Tongue (tissue), 2 donors: ENCODE measurements around the gene DKK2. TPM values are rescaled to one million over a fixed set of nuclear protein-coding genes. Genes with fewer than 3 reads are reported as not detected.
"Not testable (repeated sequence)": the region's sequence is repeated elsewhere in the genome, so short reads cannot be mapped to it uniquely, and the experiment has no call there.

Experiments
- DNase-seq: peaks from one replicate; pipeline ENCODE4 v3.0.0-alpha.2; 2015
- total RNA-seq: library from RNA; depleted of rRNA; stranded (reverse); fragments of >200 nt; gene quantifications from one replicate; pipeline ENCODE4 v1.2.3, GENCODE V29; 2014

The DKK2 gene
- total RNA-seq, 1 donor from 2014 or later: 21.2 TPM

DNA sequence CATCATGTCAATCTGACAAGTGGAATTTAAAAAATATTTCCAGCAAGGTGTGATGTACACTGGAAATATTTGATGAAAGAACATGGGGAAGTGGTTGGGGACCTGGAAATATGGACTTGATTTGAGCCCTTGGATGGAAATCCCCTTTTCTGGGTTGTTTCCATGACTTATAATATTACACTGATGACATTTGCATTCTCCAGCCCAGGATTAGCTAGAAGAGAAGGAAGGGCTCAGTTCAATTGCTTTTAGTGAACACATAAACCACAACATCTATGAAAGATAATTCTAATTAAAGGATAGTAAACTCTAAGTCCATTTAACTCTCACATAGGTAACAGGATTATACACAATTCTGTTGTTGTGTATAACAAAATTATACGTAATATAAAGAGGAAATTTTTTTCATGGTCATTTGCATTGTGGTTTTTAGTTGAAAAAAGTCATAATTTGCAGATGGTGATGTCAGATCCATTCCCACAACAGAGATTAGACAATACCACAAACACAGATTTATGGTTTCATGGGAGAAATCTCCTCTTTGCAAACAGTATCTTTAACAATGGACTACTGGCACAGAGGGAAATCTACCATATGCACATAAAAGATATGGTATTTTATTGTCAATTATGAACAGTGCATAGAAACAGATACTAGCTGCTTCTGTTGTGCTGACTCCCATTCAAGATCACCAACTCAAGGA is 126.5 kb downstream of the DKK2 start:
- DNase-seq: no peak

DNA sequence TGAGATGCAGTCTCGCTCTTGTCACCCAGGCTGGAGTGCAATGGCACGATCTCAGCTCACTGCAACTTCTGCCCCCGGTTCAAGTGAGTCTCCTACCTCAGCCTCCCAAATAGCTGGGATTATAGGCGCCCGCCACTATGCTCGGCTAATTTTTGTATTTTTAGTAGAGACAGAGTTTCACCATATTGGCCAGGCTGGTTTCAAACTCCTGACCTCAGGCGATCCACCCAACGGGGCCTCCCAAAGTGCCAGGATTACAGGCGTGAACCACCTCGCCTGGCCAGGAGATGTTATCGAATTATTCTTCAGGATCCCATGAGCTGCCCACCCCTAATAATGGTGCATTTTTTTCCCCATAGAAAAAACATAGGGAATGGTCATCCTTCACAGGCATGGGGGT is 128.1 kb downstream of the DKK2 start:
- DNase-seq: not testable (repeated sequence)

DNA sequence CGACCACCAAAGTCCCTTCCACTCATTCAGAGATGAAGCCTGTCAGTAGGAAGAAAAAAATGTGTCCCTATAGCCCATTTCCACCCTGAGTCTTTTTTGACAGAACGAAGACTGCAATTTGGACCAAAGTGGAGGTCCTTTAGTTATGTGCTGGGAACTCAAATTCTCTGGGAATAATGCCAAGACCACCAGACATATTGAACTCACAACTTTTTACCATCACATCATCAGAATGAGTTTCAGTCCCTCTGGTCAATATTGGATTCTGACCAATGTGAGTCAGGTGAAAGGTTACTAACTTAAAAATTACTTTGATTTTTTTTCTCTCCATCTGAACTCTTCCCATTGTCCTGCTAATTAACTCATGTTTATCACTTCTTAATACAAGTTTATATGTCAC is 128.9 kb downstream of the DKK2 start:
- DNase-seq: no peak

DNA sequence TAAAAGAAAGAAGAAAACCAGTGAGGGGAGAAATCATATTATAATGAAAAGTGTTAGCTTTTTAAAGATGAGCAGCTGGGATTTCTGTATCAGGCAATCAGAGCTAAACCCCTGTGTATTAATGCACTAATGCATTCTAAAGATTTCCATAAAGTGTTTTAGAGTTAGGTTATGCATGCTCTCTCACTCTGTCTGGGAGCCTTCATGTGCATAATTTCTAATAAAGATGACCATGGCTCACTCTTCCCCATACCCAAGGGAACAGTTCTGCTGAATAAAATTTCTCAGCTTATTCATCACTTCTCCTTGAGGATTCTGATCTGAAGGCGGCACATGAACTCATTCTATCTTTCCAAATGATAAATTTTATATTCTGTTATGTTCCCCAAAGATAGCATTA is 129.4 kb downstream of the DKK2 start:
- DNase-seq: no peak

DNA sequence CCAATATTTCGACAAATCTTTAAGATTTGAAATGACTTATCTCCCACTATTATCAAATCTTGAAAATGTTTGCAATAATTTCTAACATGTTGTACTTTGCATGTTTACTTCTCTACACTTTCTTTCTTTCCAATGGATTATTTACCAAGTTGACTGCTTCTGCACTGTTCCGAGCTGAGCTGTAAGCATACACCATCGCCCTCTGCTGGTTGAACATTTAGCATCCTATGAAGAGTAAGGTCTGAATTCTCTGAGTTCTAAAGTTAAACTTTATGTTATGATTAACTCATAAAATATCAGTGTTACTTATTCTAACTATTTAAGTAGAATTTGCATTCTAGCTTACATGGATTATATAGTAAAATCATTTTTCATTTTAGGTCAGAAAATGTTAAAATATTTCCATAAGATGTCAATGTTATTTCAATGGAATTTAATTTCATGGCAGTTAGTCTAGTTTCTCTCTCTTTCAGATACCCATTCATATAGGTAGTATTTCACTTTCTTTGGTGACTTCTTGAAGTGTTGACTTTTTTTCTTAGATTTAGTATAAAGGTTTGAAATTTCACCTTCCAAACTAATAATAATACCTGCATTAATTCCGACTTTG is 137.4 kb downstream of the DKK2 start:
- DNase-seq: peak; percentile 56

DNA sequence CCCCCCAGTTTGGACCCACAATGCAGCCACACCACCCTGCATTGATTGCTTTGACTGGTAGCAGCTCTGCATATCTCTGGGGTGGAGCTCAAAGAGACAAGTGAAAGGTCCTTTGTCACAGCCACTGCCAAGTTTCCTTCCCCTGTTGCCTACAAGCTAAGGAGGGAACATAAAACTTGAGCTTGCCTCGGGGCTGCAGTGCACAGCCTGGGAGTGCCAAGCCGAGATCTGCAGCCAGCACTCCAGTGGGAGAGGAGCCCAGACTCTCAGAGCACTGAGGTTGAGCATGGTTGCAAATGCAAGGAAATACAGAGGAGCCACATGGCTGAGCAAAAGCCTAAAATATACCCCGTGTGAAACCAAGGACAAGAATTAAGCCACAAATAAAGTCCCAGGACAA is 142.2 kb downstream of the DKK2 start:
- DNase-seq: no peak

DNA sequence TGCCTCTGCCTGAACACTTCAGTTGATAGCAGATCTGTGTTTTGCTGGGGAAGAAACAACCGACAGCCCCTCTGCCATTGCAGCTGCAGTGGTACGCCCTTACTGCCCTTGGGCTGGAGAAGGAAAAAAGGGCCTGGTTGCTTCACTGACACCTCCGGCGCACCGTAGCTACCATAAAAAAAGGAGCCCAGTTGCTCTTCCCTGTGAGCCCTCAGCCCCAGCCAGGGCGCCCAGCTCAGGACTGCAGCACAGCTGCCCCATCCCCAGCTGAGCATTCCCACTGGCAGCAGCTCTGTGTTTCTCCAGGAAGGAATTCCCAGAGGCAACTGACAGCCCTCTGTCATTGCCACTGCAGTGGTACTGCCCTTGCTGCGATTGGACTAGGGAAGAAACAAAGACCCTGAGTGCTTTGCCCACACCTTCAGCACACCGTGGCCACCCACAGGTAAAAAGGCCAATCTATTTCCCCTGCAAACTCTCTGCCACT is 142.7 kb downstream of the DKK2 start:
- DNase-seq: no peak

DNA sequence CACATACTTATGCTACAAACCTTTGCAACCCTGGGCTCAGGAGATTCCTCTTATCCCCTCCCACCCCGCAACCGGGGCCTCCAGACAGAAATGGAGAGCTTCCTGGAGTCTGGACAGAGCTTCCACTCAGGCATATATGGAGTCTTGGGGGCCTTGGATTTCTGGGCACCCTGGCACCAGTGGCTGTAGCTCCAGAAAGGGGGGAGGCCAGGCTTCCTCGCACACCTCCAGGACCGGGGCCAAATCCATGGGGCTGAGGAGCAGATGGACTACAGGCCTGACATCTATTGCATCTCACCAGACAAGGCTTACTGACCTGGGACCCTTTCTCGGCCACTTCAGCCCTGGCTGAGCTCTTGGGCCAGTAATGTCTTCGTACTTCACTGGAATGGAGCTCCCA is 143.3 kb downstream of the DKK2 start:
- DNase-seq: no peak

DNA sequence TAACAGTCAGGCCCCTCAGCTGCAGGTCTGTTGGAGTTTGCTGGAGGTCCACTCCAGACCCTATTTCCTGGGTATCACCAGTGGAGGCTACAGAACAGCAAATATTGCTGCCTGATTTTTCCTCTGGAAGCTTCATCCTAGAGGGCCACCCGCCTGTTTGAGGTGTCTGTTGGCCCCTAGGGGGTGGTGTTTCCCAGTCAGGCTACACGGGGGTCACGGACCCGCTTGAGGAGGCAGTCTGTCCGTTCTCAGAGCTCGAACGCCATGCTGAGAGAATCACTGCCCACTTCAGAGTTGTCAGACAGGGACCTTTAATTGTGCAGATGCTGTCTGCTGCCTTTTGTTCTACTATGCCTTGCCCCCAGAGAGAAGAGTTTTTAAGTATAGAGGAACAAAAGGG is 160.8 kb downstream of the DKK2 start:
- no peak for DNase-seq
